ENCODE data around the gene KRT23. TPM values are rescaled to one million over a fixed set of nuclear protein-coding genes. Genes with fewer than 3 reads are reported as not detected.

The KRT23 gene
- total and polyA plus RNA-seq, 10 of the 15 experiments (the other 5 are each of a cell fraction or from before 2014, with no cell fraction given) = not detected

- no peak overlapping the region for H3K4me3 ChIP-seq
- TF ChIP-seq SMAD1 (IDR thresholded peaks at IDR 0.05; ENCODE audit: low read depth, partially characterized antibody) (no peak), ZBED1 (IDR thresholded peaks at IDR 0.05; ENCODE audit: borderline replicate concordance) (no peak), PAX5 (IDR thresholded peaks at IDR 0.05; ENCODE audit: borderline replicate concordance, low read depth, low read length) (no peak), CREB1 (IDR thresholded peaks at IDR 0.05; ENCODE audit: low read depth) (no peak), ESRRA (IDR thresholded peaks at IDR 0.05; ENCODE audit: low read length) (no peak), SP1 (IDR thresholded peaks at IDR 0.05; ENCODE audit: low read depth, low read length) (no peak), BCL3 (IDR thresholded peaks at IDR 0.05; ENCODE audit: borderline replicate concordance, insufficient read depth, low read depth, low read length, poor library complexity, severe bottlenecking) (no peak), ZZZ3 (IDR thresholded peaks at IDR 0.05; ENCODE audit: control insufficient read depth, insufficient read length, low read depth) (no peak), BCLAF1 (IDR thresholded peaks at IDR 0.05) (no peak), USF2 (IDR thresholded peaks at IDR 0.05; ENCODE audit: borderline replicate concordance, low read depth, low read length) (no peak), RUNX3 (IDR thresholded peaks at IDR 0.05; ENCODE audit: low read length) (no peak), USF1 (IDR thresholded peaks at IDR 0.05; ENCODE audit: borderline replicate concordance, extremely low read length, insufficient read depth, low read depth, low read length) (no peak), CEBPB (IDR thresholded peaks at IDR 0.05; ENCODE audit: borderline replicate concordance in 1 of 2, low read depth in 2 of 2, low read length in 2 of 2) (no peak), ZBTB4 (CRISPR knock-in tag; IDR thresholded peaks at IDR 0.05) (no peak)
Observed at GRCh38 chr17:40974366-40974765, 36.9 kb upstream of the KRT23 start.

More at GRCh38 chr17:40974366-40974765, 36.9 kb upstream of the KRT23 start:
- intact Hi-C loops (cut with micrococcal nuclease; ENCODE audit: unreplicated experiment) (no loop called here), in situ Hi-C loops (cut with MboI) (no loop called here)
- H3K27me3 ChIP-seq (replicated peaks in 1 of 2; ENCODE audit: control insufficient read depth in 2 of 2, insufficient read depth in 2 of 2, low read length in 1 of 2) = peaks cover 0 to 1% of the 10 kb centered on the region in 2 experiments; a peak in 1 of 4 replicates
- no peaks in the 10 kb centered on the region for H4K20me1 ChIP-seq (ENCODE audit: control insufficient read depth, insufficient read depth)
- H3K9ac ChIP-seq (ENCODE audit: control insufficient read depth, insufficient read depth, low read length) = no peak overlapping the region
- no peaks in the 10 kb centered on the region for H3K79me2 ChIP-seq (ENCODE audit: control insufficient read depth, insufficient read depth, low read length)
- ChIA-PET CTCF (no interaction called here), SMC1A (ENCODE audit: uncharacterized antibody, unreplicated experiment) (no interaction called here), POLR2A (no interaction called here), RAD21 (ENCODE audit: unreplicated experiment) (no interaction called here)
- ATAC-seq (no peak), DNase-seq (ENCODE audit: low read depth, low spot score) (no peak), FAIRE-seq (no peak)
- no peaks in the 10 kb centered on the region for H3K9me3 ChIP-seq (replicated peaks; ENCODE audit: control insufficient read depth, insufficient read depth, low read length)
- no peaks in the 10 kb centered on the region for H3K4me1 ChIP-seq (ENCODE audit: control insufficient read depth, insufficient read depth, low read length)
- no peak overlapping the region for H3K4me2 ChIP-seq (ENCODE audit: control insufficient read depth, insufficient read depth)
- no peaks in the 10 kb centered on the region for H3K36me3 ChIP-seq (ENCODE audit: control insufficient read depth in 2 of 2, insufficient read depth in 2 of 2, low read length in 1 of 2)
- H3K27ac ChIP-seq (ENCODE audit: control insufficient read depth, insufficient read depth) = no peak overlapping the region
- 15% methylated on average over 3 of the region's 3 CpGs for WGBS (ENCODE audit: insufficient coverage, insufficient replicate concordance, low lambda C conversion rate, missing lambda C conversion rate)
- no peak overlapping the region for H2AFZ ChIP-seq (ENCODE audit: control insufficient read depth, low read depth, low read length)
- no TSS peak for BruUV-seq (replicated peaks)

All from GM12878 (cell line).